Caco-2 (cell line): ENCODE results near the gene TRO. TPM values are rescaled to one million over a fixed set of nuclear protein-coding genes. Genes with fewer than 3 reads are reported as not detected.

Experiments
- BruUV-seq: library from RNA; stranded (reverse); fragments of 400-500 nt; replicated peaks from 2 replicates; lab custom pipeline; 2021; lab: Mats Ljungman, UMichigan
- CTCF ChIA-PET: fragments of 300-600 bp; sonication (Branson Sonifier 250); formaldehyde crosslinking; loops from one replicate; lab custom pipeline; 2022; ENCODE audit warnings: antibody characterized with exemption; lab: Charles Lee
- POLR2A ChIA-PET: fragments of 300-600 bp; sonication (Branson Sonifier 250); formaldehyde crosslinking; loops from one replicate; lab custom pipeline; 2022; ENCODE audit warnings: antibody characterized with exemption; lab: Charles Lee
- DNase-seq, 2 experiments: peaks; one replicate each; pipeline versions ENCODE4 v3.0.0 to v3.0.0-alpha.2; 2020 to 2022
- H3K27me3 ChIP-seq: replicated peaks from 2 replicates; pipeline ENCODE4 v1.6.0; 2011; ENCODE audit warnings: low read length; ENCODE audit not compliant: control insufficient read depth, insufficient read depth
- H3K36me3 ChIP-seq: 2 replicates; pipeline ENCODE4 v1.5.1; 2011; ENCODE audit warnings: low read length; ENCODE audit not compliant: control insufficient read depth, insufficient read depth
- H3K4me1 ChIP-seq: fragments of 250-450 bp; sonication (Bioruptor Pico); 2 replicates; pipeline ENCODE4 v1.5.1; 2020; ENCODE audit warnings: mild to moderate bottlenecking
- H3K4me3 ChIP-seq: 2 replicates; pipeline ENCODE4 v1.5.1; 2011; ENCODE audit warnings: low read depth, mild to moderate bottlenecking, control low read depth, low read length
- H3K9me3 ChIP-seq: fragments of 250-450 bp; sonication (Bioruptor Pico); 2 replicates; pipeline ENCODE4 v1.5.1; 2020; ENCODE audit warnings: mild to moderate bottlenecking, moderate library complexity
- H3K27ac Mint-ChIP-seq: one replicate; pipeline ENCODE4 v1.8.0; 2022; ENCODE audit warnings: mixed read lengths; ENCODE audit not compliant: unreplicated experiment
- H3K27me3 Mint-ChIP-seq: one replicate; pipeline ENCODE4 v1.8.0; 2022; ENCODE audit warnings: mixed read lengths; ENCODE audit not compliant: insufficient read depth, unreplicated experiment
- H3K36me3 Mint-ChIP-seq: one replicate; pipeline ENCODE4 v1.8.0; 2022; ENCODE audit warnings: mild to moderate bottlenecking, mixed read lengths; ENCODE audit not compliant: insufficient read depth, unreplicated experiment
- H3K4me1 Mint-ChIP-seq: one replicate; pipeline ENCODE4 v1.8.0; 2022; ENCODE audit warnings: low read depth, mixed read lengths; ENCODE audit not compliant: unreplicated experiment
- H3K4me3 Mint-ChIP-seq: one replicate; pipeline ENCODE4 v1.8.0; 2022; ENCODE audit warnings: mild to moderate bottlenecking, moderate library complexity, mixed read lengths; ENCODE audit not compliant: unreplicated experiment
- H3K9me3 Mint-ChIP-seq: one replicate; pipeline ENCODE4 v1.8.0; 2022; ENCODE audit warnings: mixed read lengths; ENCODE audit not compliant: unreplicated experiment
- intact Hi-C: fragments of 100-400 bp; cut with micrococcal nuclease; formaldehyde crosslinking; loops from one replicate; pipeline ENCODE4 v1.10.0; 2022; ENCODE audit not compliant: unreplicated experiment
- total RNA-seq: library from RNA; stranded (reverse); gene quantifications from 2 replicates; pipeline ENCODE4 v1.2.3, GENCODE V29; 2022
- TF ChIP-seq, protein P1 (sequence below), 2 experiments: fragments of 200-600 bp in 1 of 2; IDR thresholded peaks; 1 replicate in 1 of 2; 2 replicates in 1 of 2; pipeline versions ENCODE4 v1.5.1 to v1.8.0; 2011 to 2022; ENCODE audit warnings: antibody characterized with exemption in 1 of 2, control low read depth in 1 of 2, inconsistent platforms in 1 of 2, low read depth in 1 of 2, low read length in 1 of 2, mild to moderate bottlenecking in 1 of 2, moderate library complexity in 1 of 2; ENCODE audit not compliant: insufficient read depth in 1 of 2, severe bottlenecking in 1 of 2, unreplicated experiment in 1 of 2

The TRO gene
- total RNA-seq, 1 experiment from 2014 or later, result not detected

DNA sequence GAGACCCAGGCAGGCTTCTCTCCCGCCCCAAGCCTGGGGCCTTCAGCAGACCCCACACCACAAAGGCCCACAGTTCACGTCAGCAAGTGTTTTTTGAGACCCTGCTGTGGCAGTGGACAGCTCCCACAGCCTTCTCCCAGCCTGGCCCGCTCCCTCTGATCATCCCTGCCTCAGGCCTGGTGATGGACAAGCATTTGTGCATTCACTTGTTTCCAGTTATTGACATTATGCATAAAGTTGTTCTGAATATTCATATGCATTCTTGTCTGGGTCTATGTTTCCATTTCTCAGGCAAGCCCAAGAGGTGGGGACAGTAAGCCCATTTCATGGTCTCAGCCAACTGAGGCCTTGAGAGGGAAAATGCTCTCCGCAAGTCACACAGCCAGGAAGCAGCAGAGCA lies 14.7 kb downstream of the TRO start:
- ChIA-PET CTCF (no interaction called here), POLR2A (no interaction called here)
- no peaks in the 10 kb centered on the region for H3K4me1 ChIP-seq
- H3K36me3 Mint-ChIP-seq, result no peaks in the 10 kb centered on the region
- TF ChIP-seq, protein P1, sequence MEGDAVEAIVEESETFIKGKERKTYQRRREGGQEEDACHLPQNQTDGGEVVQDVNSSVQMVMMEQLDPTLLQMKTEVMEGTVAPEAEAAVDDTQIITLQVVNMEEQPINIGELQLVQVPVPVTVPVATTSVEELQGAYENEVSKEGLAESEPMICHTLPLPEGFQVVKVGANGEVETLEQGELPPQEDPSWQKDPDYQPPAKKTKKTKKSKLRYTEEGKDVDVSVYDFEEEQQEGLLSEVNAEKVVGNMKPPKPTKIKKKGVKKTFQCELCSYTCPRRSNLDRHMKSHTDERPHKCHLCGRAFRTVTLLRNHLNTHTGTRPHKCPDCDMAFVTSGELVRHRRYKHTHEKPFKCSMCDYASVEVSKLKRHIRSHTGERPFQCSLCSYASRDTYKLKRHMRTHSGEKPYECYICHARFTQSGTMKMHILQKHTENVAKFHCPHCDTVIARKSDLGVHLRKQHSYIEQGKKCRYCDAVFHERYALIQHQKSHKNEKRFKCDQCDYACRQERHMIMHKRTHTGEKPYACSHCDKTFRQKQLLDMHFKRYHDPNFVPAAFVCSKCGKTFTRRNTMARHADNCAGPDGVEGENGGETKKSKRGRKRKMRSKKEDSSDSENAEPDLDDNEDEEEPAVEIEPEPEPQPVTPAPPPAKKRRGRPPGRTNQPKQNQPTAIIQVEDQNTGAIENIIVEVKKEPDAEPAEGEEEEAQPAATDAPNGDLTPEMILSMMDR (IDR thresholded peaks at IDR 0.05; ENCODE audit: insufficient read depth in 1 of 2, low read depth in 1 of 2, low read length in 1 of 2, severe bottlenecking in 1 of 2, unreplicated experiment in 1 of 2), result no peak
- no peaks in the 10 kb centered on the region for H3K27me3 ChIP-seq
- no peak overlapping the region for H3K4me3 ChIP-seq
- no peak overlapping the region for H3K27ac Mint-ChIP-seq
- no peaks in the 10 kb centered on the region for H3K4me1 Mint-ChIP-seq
- no TSS peak for BruUV-seq
- H3K4me3 Mint-ChIP-seq, result no peak overlapping the region
- H3K9me3 ChIP-seq, result no peaks in the 10 kb centered on the region
- H3K9me3 Mint-ChIP-seq, result no peaks in the 10 kb centered on the region
- intact Hi-C loops, result no loop called here
- H3K36me3 ChIP-seq, result no peaks in the 10 kb centered on the region
- H3K27me3 Mint-ChIP-seq, result peaks cover 6% of the 10 kb centered on the region
- no peak for DNase-seq

DNA sequence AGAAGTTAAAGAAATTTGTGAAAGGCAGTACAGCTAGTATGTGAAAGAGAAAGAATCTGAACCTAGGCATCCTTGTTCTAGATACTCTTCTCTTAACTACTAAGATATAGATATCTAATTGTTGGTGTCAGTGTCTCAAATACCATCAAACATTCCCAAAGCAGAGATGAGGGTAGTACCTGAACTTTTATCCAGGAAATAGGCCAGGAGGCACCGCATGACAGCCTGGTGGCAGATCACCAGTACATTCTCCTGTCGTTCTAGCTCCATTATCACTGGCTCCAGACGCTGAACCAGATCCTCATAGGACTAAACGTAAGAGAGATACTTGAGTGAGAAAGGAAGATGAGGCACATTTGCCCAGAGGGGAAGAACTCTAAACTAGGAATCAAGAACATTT lies 16.8 kb downstream of the TRO start:
- H3K4me3 Mint-ChIP-seq, result no peak overlapping the region
- H3K9me3 Mint-ChIP-seq, result no peaks in the 10 kb centered on the region
- no peak for DNase-seq
- CTCF ChIA-PET, result no interaction called here
- POLR2A ChIA-PET, result no interaction called here
- peaks cover 6% of the 10 kb centered on the region for H3K27me3 Mint-ChIP-seq
- no peaks in the 10 kb centered on the region for H3K36me3 Mint-ChIP-seq
- no peaks in the 10 kb centered on the region for H3K4me1 ChIP-seq
- H3K9me3 ChIP-seq, result no peaks in the 10 kb centered on the region
- no peaks in the 10 kb centered on the region for H3K4me1 Mint-ChIP-seq
- no peaks in the 10 kb centered on the region for H3K27me3 ChIP-seq
- no TSS peak for BruUV-seq
- H3K36me3 ChIP-seq, result no peaks in the 10 kb centered on the region
- intact Hi-C loops, result no loop called here
- no peak overlapping the region for H3K27ac Mint-ChIP-seq
- TF ChIP-seq, protein P1 (IDR thresholded peaks at IDR 0.05; ENCODE audit: insufficient read depth in 1 of 2, low read depth in 1 of 2, low read length in 1 of 2, severe bottlenecking in 1 of 2, unreplicated experiment in 1 of 2), result no peak
- H3K4me3 ChIP-seq, result no peak overlapping the region

GRCh38 chrX:54944816-54945215 lies 24.2 kb downstream of the TRO start:
- POLR2A ChIA-PET, result no interaction called here
- no peaks in the 10 kb centered on the region for H3K9me3 ChIP-seq
- Mint-ChIP-seq H3K27ac (no peak overlapping the region), H3K27me3 (peaks cover 7% of the 10 kb centered on the region), H3K36me3 (no peaks in the 10 kb centered on the region), H3K4me1 (no peaks in the 10 kb centered on the region), H3K9me3 (no peaks in the 10 kb centered on the region), H3K4me3 (no peak overlapping the region)
- CTCF ChIA-PET, result no interaction called here
- DNase-seq, result no peak
- H3K27me3 ChIP-seq, result no peaks in the 10 kb centered on the region
- H3K4me3 ChIP-seq, result no peak overlapping the region
- TF ChIP-seq, protein P1 (IDR thresholded peaks at IDR 0.05; ENCODE audit: insufficient read depth in 1 of 2, low read depth in 1 of 2, low read length in 1 of 2, severe bottlenecking in 1 of 2, unreplicated experiment in 1 of 2), result no peak
- intact Hi-C loops, result no loop called here
- BruUV-seq, result no TSS peak
- H3K4me1 ChIP-seq, result no peaks in the 10 kb centered on the region
- H3K36me3 ChIP-seq, result no peaks in the 10 kb centered on the region
